Activated CD8-positive, alpha-beta memory T cell treated with anti-CD3 and anti-CD28 coated beads, Interleukin-2, amount 10 ng/mL, durations not matched to agents 7 days and 5 days (primary cell): ENCODE data around the gene BABAM1. TPM values are rescaled to one million over a fixed set of nuclear protein-coding genes. Genes with fewer than 3 reads are reported as not detected.
"Not testable (repeated sequence)": the region's sequence is repeated elsewhere in the genome, so short reads cannot be mapped to it uniquely, and the experiment has no call there.

Experiments used
- ATAC-seq: fragments of 150-1000 bp; cut with Tn5 transposase; one replicate; pipeline ENCODE4 v1.10.0; 2021; ENCODE audit warnings: moderate library complexity
- CTCF ChIA-PET: fragments of 350-600 bp; sonication (Branson Sonifier 250); formaldehyde crosslinking; loops from one replicate; lab custom pipeline; 2021; ENCODE audit warnings: antibody characterized with exemption; lab: Charles Lee
- DNase-seq: peaks from one replicate; pipeline ENCODE4 v3.0.0-alpha.2; 2020
- H3K27ac Mint-ChIP-seq: one replicate; pipeline ENCODE4 v1.8.0; 2021; ENCODE audit warnings: mild to moderate bottlenecking, mixed read lengths
- H3K27me3 Mint-ChIP-seq: one replicate; pipeline ENCODE4 v1.8.0; 2021; ENCODE audit warnings: mixed read lengths
- H3K36me3 Mint-ChIP-seq: one replicate; pipeline ENCODE4 v1.8.0; 2021; ENCODE audit warnings: mild to moderate bottlenecking, mixed read lengths
- H3K4me1 Mint-ChIP-seq: one replicate; pipeline ENCODE4 v1.8.0; 2021; ENCODE audit warnings: mixed read lengths
- H3K4me3 Mint-ChIP-seq: one replicate; pipeline ENCODE4 v1.8.0; 2021; ENCODE audit warnings: mild to moderate bottlenecking, moderate library complexity, mixed read lengths
- H3K9me3 Mint-ChIP-seq: one replicate; pipeline ENCODE4 v1.8.0; 2022; ENCODE audit warnings: low read depth, mixed read lengths
- total RNA-seq, 2 experiments: library from RNA; stranded (reverse); gene quantifications; one replicate each; pipeline ENCODE4 v1.2.3, GENCODE V29; 2021

Gene BABAM1
- total RNA-seq, 2 experiments from 2014 or later = 113 to 117 TPM

DNA sequence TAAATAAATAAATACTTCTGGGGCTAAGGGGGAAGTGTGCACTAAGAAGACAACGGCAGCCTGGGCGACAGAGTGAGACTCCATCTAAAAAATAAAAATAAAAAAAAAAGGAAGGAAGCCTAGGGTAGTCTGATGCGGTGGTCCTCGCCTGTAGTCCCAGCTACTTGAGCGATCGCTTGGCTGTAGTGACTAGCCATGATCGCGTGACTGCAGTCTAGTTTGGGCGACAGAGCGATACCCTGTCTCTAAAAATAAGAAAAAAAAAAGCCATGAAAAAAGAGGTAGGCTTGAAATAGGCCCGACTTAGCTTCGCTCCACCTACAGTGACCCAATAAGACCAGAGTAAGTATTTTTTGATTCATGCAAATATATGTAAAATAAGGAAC is 661 bp upstream of the BABAM1 start:
- H3K4me3 Mint-ChIP-seq = peak overlapping the region; percentile 91
- ATAC-seq = no peak
- H3K27me3 Mint-ChIP-seq = no peaks in the 10 kb centered on the region

GRCh38 chr19:17268754-17269153 is 1.5 kb downstream of the BABAM1 start:
- H3K27me3 Mint-ChIP-seq = no peaks in the 10 kb centered on the region
- DNase-seq = no peak
- no peak overlapping the region for H3K27ac Mint-ChIP-seq
- no peaks in the 10 kb centered on the region for H3K9me3 Mint-ChIP-seq
- H3K36me3 Mint-ChIP-seq = peaks cover 9% of the 10 kb centered on the region
- ATAC-seq = no peak
- CTCF ChIA-PET = interaction anchor here (0.7 to 12.2 kb wide), 5 partner anchors 11 to 204 kb away, joined by 3 to 132 read pairs (median 3); partner anchors contain the start of gene ANKLE1
- H3K4me3 Mint-ChIP-seq = peak overlapping the region; percentile 91
- H3K4me1 Mint-ChIP-seq = peaks cover 25% of the 10 kb centered on the region

More for the DNA sequence above, 661 bp upstream of the BABAM1 start:
- Mint-ChIP-seq H3K36me3 (peaks cover 7% of the 10 kb centered on the region), H3K27ac (peak overlapping the region; percentile 78), H3K9me3 (no peaks in the 10 kb centered on the region), H3K4me1 (peaks cover 25% of the 10 kb centered on the region)
- no peak for DNase-seq
- CTCF ChIA-PET = interaction anchor here (0.6 to 12.2 kb wide), 15 partner anchors 9 to 307 kb away, joined by 3 to 132 read pairs (median 4); partner anchors contain the start of genes ANKLE1, DDA1, MRPL34 and OCEL1

GRCh38 chr19:17274892-17275291 is 7.6 kb downstream of the BABAM1 start:
- H3K4me1 Mint-ChIP-seq, H3K9me3 Mint-ChIP-seq, ATAC-seq, H3K27ac Mint-ChIP-seq, H3K27me3 Mint-ChIP-seq, H3K4me3 Mint-ChIP-seq, DNase-seq: not testable (repeated sequence)
- peaks cover 31% of the 10 kb centered on the region for H3K36me3 Mint-ChIP-seq
- CTCF ChIA-PET = interaction anchor here (1.5 kb wide), 1 partner anchor 8 kb away, joined by 3 read pairs; no protein-coding TSS in a partner anchor

DNA sequence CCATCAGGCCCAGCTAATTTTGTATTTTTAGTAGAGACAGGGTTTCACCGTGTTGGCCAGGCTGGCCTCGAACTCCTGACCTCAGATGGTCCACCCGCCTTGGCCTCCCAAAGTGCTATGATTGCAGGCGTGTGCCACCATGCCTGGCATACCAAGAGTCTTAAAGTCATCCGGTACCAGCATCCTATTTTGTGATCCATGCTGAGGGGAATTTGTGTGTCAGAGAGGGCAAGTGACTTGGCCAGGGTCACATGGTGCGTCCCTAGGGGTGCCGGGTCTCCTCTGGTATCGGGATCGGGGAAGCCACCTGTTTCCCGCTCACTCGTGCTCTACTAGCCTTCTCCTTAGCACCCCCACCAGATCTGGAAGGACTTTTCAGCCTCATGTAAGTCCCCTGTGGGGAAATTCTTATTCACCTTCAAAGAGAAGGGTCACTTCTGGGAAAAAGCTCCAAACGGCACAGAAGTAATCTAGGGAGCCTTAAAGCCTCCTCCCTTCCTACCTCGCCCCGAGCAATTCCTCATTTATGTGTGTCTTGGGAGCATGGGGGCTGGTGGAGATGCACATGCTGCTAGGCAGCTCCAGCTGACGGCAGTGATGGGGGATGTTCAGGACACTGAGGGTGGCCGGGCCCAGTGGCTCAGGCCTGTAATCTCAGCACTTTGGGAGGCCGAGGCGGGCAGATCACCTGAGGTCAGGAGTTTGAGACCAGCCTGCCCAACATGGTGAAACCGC is 8.4 kb downstream of the BABAM1 start:
- CTCF ChIA-PET = interaction anchor here (1.5 kb wide), 1 partner anchor 9 kb away, joined by 3 read pairs; no protein-coding TSS in a partner anchor
- peaks cover 28% of the 10 kb centered on the region for H3K36me3 Mint-ChIP-seq
- no peaks in the 10 kb centered on the region for H3K9me3 Mint-ChIP-seq

GRCh38 chr19:17279436-17279835 is 12.2 kb downstream of the BABAM1 start:
- Mint-ChIP-seq H3K9me3 (no peaks in the 10 kb centered on the region), H3K4me1 (peaks cover 6% of the 10 kb centered on the region), H3K36me3 (peaks cover 19% of the 10 kb centered on the region), H3K27me3 (no peaks in the 10 kb centered on the region), H3K27ac (no peak overlapping the region), H3K4me3 (no peak overlapping the region)
- DNase-seq (no peak), ATAC-seq (no peak)
- CTCF ChIA-PET = interaction anchor here (0.6 to 7.6 kb wide), 3 partner anchors 17 to 129 kb away, joined by 3 to 132 read pairs (median 4); partner anchors contain the start of genes BABAM1, MRPL34 and USHBP1

More for the DNA sequence above, 8.4 kb downstream of the BABAM1 start:
- H3K4me3 Mint-ChIP-seq = no peak overlapping the region
- no peaks in the 10 kb centered on the region for H3K4me1 Mint-ChIP-seq
- H3K27me3 Mint-ChIP-seq = no peaks in the 10 kb centered on the region
- no peak for ATAC-seq
- DNase-seq = no peak
- no peak overlapping the region for H3K27ac Mint-ChIP-seq

- peak; percentile 60 for DNase-seq
- peaks cover 6% of the 10 kb centered on the region for H3K4me1 Mint-ChIP-seq
- no peaks in the 10 kb centered on the region for H3K27me3 Mint-ChIP-seq
- H3K9me3 Mint-ChIP-seq = no peaks in the 10 kb centered on the region
- H3K36me3 Mint-ChIP-seq = peaks cover 14% of the 10 kb centered on the region
- H3K4me3 Mint-ChIP-seq = peak within 1 kb of the TSS; percentile 79
- CTCF ChIA-PET = interaction anchor here (0.6 to 7.6 kb wide), 21 partner anchors 9 to 741 kb away, joined by 3 to 132 read pairs (median 4); partner anchors contain the start of genes ABHD8, BABAM1, USE1 and USHBP1
- H3K27ac Mint-ChIP-seq = peak within 1 kb of the TSS; percentile 72
- peak; percentile 56 for ATAC-seq
Measured at GRCh38 chr19:17281391-17282304, 14.4 kb downstream of the BABAM1 start, which contains the start of gene ANKLE1. Gene ANKLE1 (plus strand): TSS chr19:17281901. CDS start chr19:17281921, 20 bp downstream.

- DNase-seq = peak; percentile 87
- Mint-ChIP-seq H3K9me3 (no peaks in the 10 kb centered on the region), H3K4me1 (peaks cover 6% of the 10 kb centered on the region), H3K36me3 (peaks cover 8% of the 10 kb centered on the region), H3K27me3 (no peaks in the 10 kb centered on the region), H3K27ac (peak overlapping the region; percentile 72), H3K4me3 (peak overlapping the region; percentile 79)
- peak; percentile 90 for ATAC-seq
- CTCF ChIA-PET = interaction anchor here (0.6 to 7.6 kb wide), 19 partner anchors 8 to 510 kb away, joined by 3 to 132 read pairs (median 5); partner anchors contain the start of genes ABHD8, ANO8, BABAM1 and MRPL34
Measured at GRCh38 chr19:17282488-17283125, 15.4 kb downstream of the BABAM1 start.

GRCh38 chr19:17283504-17283996 is 16.3 kb downstream of the BABAM1 start:
- Mint-ChIP-seq H3K4me3 (no peak overlapping the region), H3K9me3 (no peaks in the 10 kb centered on the region), H3K36me3 (peaks cover 8% of the 10 kb centered on the region), H3K4me1 (peaks cover 6% of the 10 kb centered on the region), H3K27ac (no peak overlapping the region), H3K27me3 (no peaks in the 10 kb centered on the region)
- CTCF ChIA-PET = interaction anchor here (0.6 to 7.6 kb wide), 12 partner anchors 7 to 1464 kb away, joined by 3 to 132 read pairs (median 6); partner anchors contain the start of genes ABHD8, ANO8, BABAM1 and DDA1
- no peak for ATAC-seq
- DNase-seq = no peak

GRCh38 chr19:17285415-17286135 is 18.3 kb downstream of the BABAM1 start:
- H3K4me3 Mint-ChIP-seq = no peak overlapping the region
- peaks cover 8% of the 10 kb centered on the region for H3K36me3 Mint-ChIP-seq
- ATAC-seq (no peak), DNase-seq (no peak)
- no peaks in the 10 kb centered on the region for H3K9me3 Mint-ChIP-seq
- peaks cover 3% of the 10 kb centered on the region for H3K27me3 Mint-ChIP-seq
- no peak overlapping the region for H3K27ac Mint-ChIP-seq
- CTCF ChIA-PET = interaction anchor here (7.6 kb wide), 1 partner anchor 23 kb away, joined by 132 read pairs; the partner anchor contains the start of genes BABAM1 and USHBP1
- H3K4me1 Mint-ChIP-seq = peaks cover 6% of the 10 kb centered on the region

DNA sequence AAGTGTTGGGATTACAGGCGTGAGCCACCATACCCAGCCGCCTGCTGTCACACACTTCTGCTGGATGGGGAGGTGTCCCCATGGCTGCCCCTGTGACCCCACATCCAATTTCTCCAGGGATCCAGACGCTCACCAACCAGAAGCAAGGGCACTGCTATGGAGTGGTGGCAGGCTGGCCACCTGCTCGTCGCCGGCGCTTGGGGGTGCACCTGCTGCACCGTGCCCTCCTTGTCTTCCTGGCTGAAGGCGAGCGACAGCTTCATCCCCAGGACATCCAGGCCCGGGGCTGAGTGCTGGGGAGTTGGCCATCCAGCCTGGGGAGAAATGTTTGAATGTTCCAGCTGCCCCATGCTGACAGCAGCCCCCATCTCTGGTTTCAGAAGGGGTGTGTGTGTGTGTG is 19.0 kb downstream of the BABAM1 start:
- H3K9me3 Mint-ChIP-seq = no peaks in the 10 kb centered on the region
- peaks cover 8% of the 10 kb centered on the region for H3K36me3 Mint-ChIP-seq
- peaks cover 9% of the 10 kb centered on the region for H3K4me1 Mint-ChIP-seq
- H3K27me3 Mint-ChIP-seq = peaks cover 3% of the 10 kb centered on the region
- no peak for ATAC-seq
- H3K4me3 Mint-ChIP-seq = no peak overlapping the region
- no peak overlapping the region for H3K27ac Mint-ChIP-seq
- CTCF ChIA-PET = interaction anchor here (7.6 kb wide), 1 partner anchor 24 kb away, joined by 132 read pairs; the partner anchor contains the start of genes BABAM1 and USHBP1
- DNase-seq = no peak

- DNase-seq = no peak
- CTCF ChIA-PET = interaction anchor here (1.4 kb wide), 1 partner anchor 19 kb away, joined by 3 read pairs; the partner anchor contains the start of gene MRPL34
- H3K27me3 Mint-ChIP-seq = peaks cover 3% of the 10 kb centered on the region
- ATAC-seq = no peak
- peaks cover 8% of the 10 kb centered on the region for H3K36me3 Mint-ChIP-seq
- no peak overlapping the region for H3K27ac Mint-ChIP-seq
- no peak overlapping the region for H3K4me3 Mint-ChIP-seq
- H3K4me1 Mint-ChIP-seq = peaks cover 8% of the 10 kb centered on the region
- no peaks in the 10 kb centered on the region for H3K9me3 Mint-ChIP-seq
Measured at GRCh38 chr19:17286752-17287151, 19.5 kb downstream of the BABAM1 start.
